Measurements from ENCODE around the gene PI4KB.

- TF ChIP-seq CTCF (IDR thresholded peaks at IDR 0.05): no peak
- no peak for TF ChIP-seq POLR2A (IDR thresholded peaks at IDR 0.05)
- no peak for TF ChIP-seq EP300 (IDR thresholded peaks at IDR 0.05)
Observed at GRCh38 chr1:151266821-151267220, 60.4 kb downstream of the PI4KB start.
